NCI-H748 treated with DMSO at 0.1 percent for 48 hours (cell line): ENCODE measurements around the gene ZNF679.
"Not testable (repeated sequence)": the region's sequence is repeated elsewhere in the genome, so short reads cannot be mapped to it uniquely, and the experiment has no call there.

Source experiments
- DNase-seq: peaks from one replicate; lab custom pipeline; 2025; lab: John Stamatoyannopoulos, UW

The ZNF679 gene

DNA sequence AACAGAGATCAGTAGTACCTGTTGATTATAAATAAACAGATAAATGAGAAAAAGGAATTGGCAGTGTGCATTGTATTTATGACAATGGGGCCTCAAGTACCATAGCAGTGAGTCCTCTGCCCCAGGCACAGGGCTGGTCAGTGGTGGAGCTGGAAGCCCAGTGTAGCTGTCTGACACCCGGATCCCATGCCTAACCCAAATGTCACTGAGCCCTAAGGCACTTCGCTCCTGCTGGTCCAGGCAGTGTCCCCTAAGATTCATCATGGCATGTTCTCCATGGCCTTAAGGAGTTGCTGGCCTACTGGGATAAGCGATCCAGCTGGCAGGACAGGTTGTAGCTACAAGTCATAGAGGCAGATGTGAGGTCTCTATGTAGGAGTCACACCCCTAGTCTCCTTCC is 82.2 kb downstream of the ZNF679 start:
- DNase-seq, result no peak

DNA sequence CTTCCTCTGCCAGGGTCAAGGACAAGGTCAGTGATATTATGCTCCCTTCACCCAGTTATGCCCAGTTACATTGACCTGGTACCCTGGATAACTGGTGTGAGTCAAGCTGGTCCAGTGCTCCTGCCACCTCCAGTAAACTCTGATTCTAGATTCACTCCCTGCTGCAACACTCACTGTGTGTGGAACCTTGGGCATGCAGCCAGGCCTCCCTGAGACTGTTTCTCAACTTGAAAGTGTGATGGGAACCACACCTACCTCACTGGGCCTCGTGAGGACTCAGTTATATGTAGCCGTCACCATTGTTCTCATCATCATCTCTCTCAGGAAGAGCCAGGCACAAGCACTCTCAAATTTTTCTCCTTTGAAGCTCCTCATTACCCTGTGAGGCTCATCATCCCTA is 84.6 kb downstream of the ZNF679 start:
- DNase-seq, result no peak

- peak; percentile 84 for DNase-seq
Observed at GRCh38 chr7:64313740-64314491, 85.6 kb downstream of the ZNF679 start, which contains the start of gene ZNF736. TSS of gene ZNF736 (plus strand) at chr7:64313961. CDS start at chr7:64314151, 190 bp downstream.

- no peak for DNase-seq
Observed at GRCh38 chr7:64314566-64314965, 86.3 kb downstream of the ZNF679 start.

- not testable (repeated sequence) for DNase-seq
Observed at GRCh38 chr7:64316031-64316742, 87.9 kb downstream of the ZNF679 start.
